Fibroblast of mammary gland (primary cell): ENCODE measurements around the gene TTF1.

Source experiments
- DNase-seq: peaks from one replicate; pipeline ENCODE4 v3.0.0-alpha.2; 2010; ENCODE audit warnings: low read depth
- H3K4me3 ChIP-seq: 2 replicates; pipeline ENCODE4 v1.5.1; 2011; ENCODE audit warnings: low read depth, mild to moderate bottlenecking, low read length, moderate library complexity; ENCODE audit not compliant: control insufficient read depth
- CTCF ChIP-seq: conservative IDR thresholded peaks from 2 replicates; pipeline ENCODE4 v1.5.1; 2011; ENCODE audit warnings: low read depth, low read length, inconsistent platforms; ENCODE audit not compliant: control insufficient read depth, insufficient read depth

The TTF1 gene

GRCh38 chr9:132367613-132368313 is 38.9 kb downstream of the TTF1 start:
- H3K4me3 ChIP-seq = no peak overlapping the region
- DNase-seq = no peak
- TF ChIP-seq CTCF = no peak

- H3K4me3 ChIP-seq = no peak overlapping the region
- TF ChIP-seq CTCF = no peak
- DNase-seq = no peak
These were observed 40.2 kb downstream of the TTF1 start for GRCh38 chr9:132366481-132366880.

- TF ChIP-seq CTCF = no peak
- H3K4me3 ChIP-seq = no peak overlapping the region
- no peak for DNase-seq
These were observed 40.7 kb downstream of the TTF1 start for GRCh38 chr9:132365986-132366385.

- no peak overlapping the region for H3K4me3 ChIP-seq
- TF ChIP-seq CTCF = no peak
- DNase-seq = no peak
These were observed 42.6 kb downstream of the TTF1 start for GRCh38 chr9:132364068-132364467.

GRCh38 chr9:132357764-132358163 is 48.9 kb downstream of the TTF1 start:
- H3K4me3 ChIP-seq = no peak overlapping the region
- no peak for DNase-seq
- TF ChIP-seq CTCF = no peak

GRCh38 chr9:132356324-132356924 is 50.2 kb downstream of the TTF1 start:
- no peak overlapping the region for H3K4me3 ChIP-seq
- no peak for TF ChIP-seq CTCF
- DNase-seq = no peak
